GM10248 (cell line): Measurements from ENCODE around the gene PDGFRA.

Experiments used
- CTCF ChIA-PET: fragments of 300-600 bp; sonication (Branson Sonifier 250); formaldehyde crosslinking; extraction: SDS; loops from one replicate; lab custom pipeline; 2021; ENCODE audit warnings: antibody characterized with exemption; lab: Yijun Ruan, JAX
- POLR2A ChIA-PET: fragments of 350-650 bp; sonication (Branson Sonifier 250); formaldehyde crosslinking; extraction: SDS; loops from one replicate; lab custom pipeline; 2020; ENCODE audit warnings: antibody characterized with exemption; lab: Yijun Ruan, JAX
- DNase-seq: peaks from one replicate; pipeline ENCODE4 v3.0.0; 2012; ENCODE audit errors: extremely low spot score
- CTCF ChIP-seq: IDR thresholded peaks from 2 replicates; pipeline ENCODE4 v1.5.1; 2012; ENCODE audit warnings: mild to moderate bottlenecking, low read depth; ENCODE audit errors: extremely low read depth, missing control alignments, control extremely low read depth

The PDGFRA gene

DNA sequence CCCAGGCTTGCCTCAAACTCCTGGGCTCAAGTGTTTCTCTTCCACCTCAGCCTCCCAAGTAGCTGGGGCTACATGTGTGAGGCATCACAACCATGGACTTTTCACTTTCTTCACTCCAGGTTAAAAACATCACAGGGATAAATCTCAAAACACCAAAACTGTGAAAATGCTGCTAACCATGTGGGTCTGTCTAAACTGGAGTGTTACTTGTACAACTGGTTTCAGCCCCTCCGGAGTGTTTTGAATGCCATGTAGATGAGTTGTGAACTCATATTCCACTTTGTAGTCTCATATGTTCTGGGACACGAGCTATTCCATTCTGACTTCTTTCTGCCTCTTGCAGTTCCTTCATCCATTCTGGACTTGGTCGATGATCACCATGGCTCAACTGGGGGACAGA, 43.0 kb downstream of the PDGFRA start:
- ChIA-PET POLR2A (no interaction called here), CTCF (interaction anchor here (1.6 kb wide), 1 partner anchor 38 kb away, joined by 7 read pairs; no protein-coding TSS in a partner anchor)
- DNase-seq, result no peak
- no peak for TF ChIP-seq CTCF

DNA sequence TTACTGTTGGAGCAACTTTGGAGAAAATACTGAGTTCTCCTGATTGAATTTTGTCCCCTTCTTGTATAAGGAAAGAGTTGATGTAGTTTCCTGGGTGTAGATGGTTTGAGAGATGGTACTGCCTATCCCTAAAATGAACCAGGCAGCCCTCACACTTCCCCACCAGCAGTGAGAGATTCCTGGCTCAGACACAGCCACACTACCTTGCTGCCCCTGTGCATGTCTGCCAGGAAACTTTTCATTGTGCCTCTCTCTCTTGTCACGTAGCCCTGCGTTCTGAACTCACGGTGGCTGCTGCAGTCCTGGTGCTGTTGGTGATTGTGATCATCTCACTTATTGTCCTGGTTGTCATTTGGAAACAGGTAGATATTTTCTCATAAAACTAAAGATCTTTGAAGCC, 45.2 kb downstream of the PDGFRA start:
- POLR2A ChIA-PET, result no interaction called here
- no peak for DNase-seq
- TF ChIP-seq CTCF, result no peak
- CTCF ChIA-PET, result interaction anchor here (1.1 to 2.0 kb wide), 4 partner anchors 8 to 41 kb away, joined by 3 to 10 read pairs (median 4); no protein-coding TSS in a partner anchor

GRCh38 chr4:54274795-54275665, 45.9 kb downstream of the PDGFRA start:
- POLR2A ChIA-PET, result no interaction called here
- DNase-seq, result no peak
- TF ChIP-seq CTCF, result no peak
- CTCF ChIA-PET, result interaction anchor here (1.3 to 2.0 kb wide), 5 partner anchors 9 to 43 kb away, joined by 4 to 10 read pairs (median 5); no protein-coding TSS in a partner anchor

- ChIA-PET CTCF (interaction anchor here (0.9 to 2.5 kb wide), 9 partner anchors 9 to 44 kb away, joined by 3 to 8 read pairs (median 4); no protein-coding TSS in a partner anchor), POLR2A (no interaction called here)
- no peak for DNase-seq
These were observed 47.7 kb downstream of the PDGFRA start for GRCh38 chr4:54276641-54277430.

DNA sequence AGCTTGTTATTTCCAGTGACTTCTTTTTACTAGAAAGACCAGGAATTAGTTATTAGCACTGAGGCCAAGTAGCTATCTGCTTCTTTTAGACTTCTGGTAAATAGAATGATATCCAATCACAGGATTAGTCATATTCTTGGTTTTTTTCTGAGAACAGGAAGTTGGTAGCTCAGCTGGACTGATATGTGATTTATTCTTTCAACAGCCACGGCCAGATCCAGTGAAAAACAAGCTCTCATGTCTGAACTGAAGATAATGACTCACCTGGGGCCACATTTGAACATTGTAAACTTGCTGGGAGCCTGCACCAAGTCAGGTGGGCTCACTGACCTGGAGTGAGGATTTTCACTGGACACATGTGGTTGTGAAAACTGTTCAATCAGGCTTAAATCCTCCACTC, 48.6 kb downstream of the PDGFRA start:
- POLR2A ChIA-PET, result no interaction called here
- peak; percentile 21 for DNase-seq
- no peak for TF ChIP-seq CTCF
- CTCF ChIA-PET, result interaction anchor here (0.9 to 2.5 kb wide), 9 partner anchors 9 to 45 kb away, joined by 3 to 8 read pairs (median 4); no protein-coding TSS in a partner anchor

More at GRCh38 chr4:54276641-54277430, 47.7 kb downstream of the PDGFRA start:
- TF ChIP-seq CTCF, result no peak

- TF ChIP-seq CTCF, result no peak
- ChIA-PET CTCF (interaction anchor here (0.9 to 2.5 kb wide), 8 partner anchors 10 to 45 kb away, joined by 3 to 8 read pairs (median 4); no protein-coding TSS in a partner anchor), POLR2A (no interaction called here)
- DNase-seq, result no peak
These were observed 49.1 kb downstream of the PDGFRA start for GRCh38 chr4:54278216-54278615.
